CD8-positive, alpha-beta memory T cell (primary cell): Measurements from ENCODE around the gene SLC18B1. TPM values are rescaled to one million over a fixed set of nuclear protein-coding genes. Genes with fewer than 3 reads are reported as not detected.
A peak's percentile ranks its signal among the peaks of the same experiment; 100 is the strongest.

Experiments used
- CTCF ChIA-PET: fragments of 350-600 bp; sonication (Branson Sonifier 250); formaldehyde crosslinking; loops from one replicate; lab custom pipeline; 2021; ENCODE audit warnings: antibody characterized with exemption; lab: Charles Lee
- POLR2A ChIA-PET: fragments of 350-600 bp; sonication (Branson Sonifier 250); formaldehyde crosslinking; loops from one replicate; lab custom pipeline; 2021; ENCODE audit warnings: antibody characterized with exemption; lab: Charles Lee
- DNase-seq, 5 donors: peaks; one replicate each; pipeline versions ENCODE4 v3.0.0 to v3.0.0-alpha.2; 2020 to 2022; ENCODE audit warnings: mixed read lengths in 1 of 5
- H3K27ac ChIP-seq: one replicate; pipeline ENCODE4 v1.7.0; 2013; ENCODE audit warnings: low read depth, mild to moderate bottlenecking, low read length, moderate library complexity
- H3K27me3 ChIP-seq: 2 replicates; pipeline ENCODE4 v1.7.0; 2013; ENCODE audit warnings: low read length, mild to moderate bottlenecking; ENCODE audit not compliant: insufficient read depth, poor library complexity, severe bottlenecking
- H3K36me3 ChIP-seq: 2 replicates; pipeline ENCODE4 v1.7.0; 2013; ENCODE audit warnings: mild to moderate bottlenecking, low read length, moderate library complexity; ENCODE audit not compliant: insufficient read depth
- H3K4me1 ChIP-seq: 2 replicates; pipeline ENCODE4 v1.7.0; 2013; ENCODE audit warnings: mild to moderate bottlenecking, low read length, moderate library complexity; ENCODE audit not compliant: insufficient read depth
- H3K4me3 ChIP-seq: 2 replicates; pipeline ENCODE4 v1.7.0; 2013; ENCODE audit warnings: mild to moderate bottlenecking, low read length
- H3K9me3 ChIP-seq: 2 replicates; pipeline ENCODE4 v1.7.0; 2013; ENCODE audit warnings: mild to moderate bottlenecking, low read length
- H3K27ac Mint-ChIP-seq, 8 donors: one replicate each; pipeline ENCODE4 v1.8.0; 2020 to 2021; ENCODE audit warnings: mixed read lengths in 8 of 8, mild to moderate bottlenecking in 6 of 8, inconsistent platforms in 3 of 8, moderate library complexity in 3 of 8
- H3K27me3 Mint-ChIP-seq, 2 donors: one replicate each; pipeline ENCODE4 v1.8.0; 2020 to 2021; ENCODE audit warnings: mixed read lengths in 2 of 2, mild to moderate bottlenecking in 1 of 2, moderate library complexity in 1 of 2
- H3K36me3 Mint-ChIP-seq, 3 donors: one replicate each; pipeline ENCODE4 v1.8.0; 2020 to 2021; ENCODE audit warnings: mixed read lengths in 3 of 3, inconsistent platforms in 1 of 3, mild to moderate bottlenecking in 1 of 3
- H3K4me1 Mint-ChIP-seq, 3 donors: one replicate each; pipeline ENCODE4 v1.8.0; 2020 to 2021; ENCODE audit warnings: mixed read lengths in 3 of 3, inconsistent platforms in 1 of 3, mild to moderate bottlenecking in 1 of 3
- H3K4me3 Mint-ChIP-seq, 7 donors: one replicate each; pipeline ENCODE4 v1.8.0; 2020 to 2021; ENCODE audit warnings: mixed read lengths in 7 of 7, mild to moderate bottlenecking in 6 of 7, moderate library complexity in 4 of 7, inconsistent platforms in 2 of 7
- H3K9me3 Mint-ChIP-seq, 5 donors: one replicate each; pipeline ENCODE4 v1.8.0; 2020 to 2022; ENCODE audit warnings: mixed read lengths in 5 of 5, mild to moderate bottlenecking in 3 of 5, moderate library complexity in 2 of 5, inconsistent platforms in 1 of 5
- polyA plus RNA-seq: library from polyadenylated mRNA; unstranded; fragments of 300-500 nt; fragmentation: Illumina TruSeq; gene quantifications from one replicate; pipeline ENCODE4 v1.2.3, GENCODE V29; 2021
- total RNA-seq, 2 experiments: library from RNA; stranded (reverse); gene quantifications; one replicate each; pipeline ENCODE4 v1.2.3, GENCODE V29; 2021

Gene SLC18B1
- total and polyA plus RNA-seq, 3 experiments from 2014 or later = 7.1 to 14.7 (median 7.3) TPM

DNA sequence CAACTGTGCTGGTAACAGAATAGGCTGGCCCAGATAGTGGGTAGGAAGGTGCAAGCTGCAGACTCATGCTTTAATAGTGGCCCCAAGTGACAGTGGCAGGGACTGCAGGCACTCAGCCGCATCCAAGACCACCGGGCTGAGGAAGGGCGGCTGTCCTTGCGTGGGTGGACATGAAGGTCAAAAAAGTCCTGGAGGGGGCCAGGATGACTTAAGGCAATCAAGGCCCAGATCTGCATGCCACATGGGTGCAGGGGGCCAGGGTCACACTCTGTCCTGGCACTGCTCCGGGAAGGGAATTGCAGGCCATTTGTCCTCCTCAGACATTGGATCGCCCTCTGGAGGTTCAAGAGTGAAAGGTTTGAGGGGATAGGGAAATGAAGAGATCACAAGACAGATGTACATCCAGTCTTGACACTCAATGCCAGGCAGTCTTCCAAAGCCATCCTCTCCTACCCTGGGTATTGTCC is 30.4 kb downstream of the SLC18B1 start:
- H3K4me3 ChIP-seq = no peak overlapping the region
- peaks cover 8% of the 10 kb centered on the region for H3K4me1 ChIP-seq
- Mint-ChIP-seq H3K9me3 (no peaks in the 10 kb centered on the region), H3K4me1 (peaks cover 12 to 19% (median 15%) of the 10 kb centered on the region in 3 donors), H3K27ac (no peak overlapping the region), H3K36me3 (peaks cover 18 to 40% (median 21%) of the 10 kb centered on the region in 3 donors), H3K4me3 (peak overlapping the region in 2 of 7 donors; percentile 52 to 64), H3K27me3 (no peaks in the 10 kb centered on the region)
- ChIA-PET POLR2A (no interaction called here), CTCF (interaction anchor here (1.4 to 4.8 kb wide), 2 partner anchors 82 to 98 kb away, joined by 5 to 26 read pairs; no protein-coding TSS in a partner anchor)
- H3K36me3 ChIP-seq = no peaks in the 10 kb centered on the region
- peak in 3 of 5 donors; percentile 2 to 49 (median 8) for DNase-seq
- no peak overlapping the region for H3K27ac ChIP-seq
- no peaks in the 10 kb centered on the region for H3K9me3 ChIP-seq
- no peaks in the 10 kb centered on the region for H3K27me3 ChIP-seq

DNA sequence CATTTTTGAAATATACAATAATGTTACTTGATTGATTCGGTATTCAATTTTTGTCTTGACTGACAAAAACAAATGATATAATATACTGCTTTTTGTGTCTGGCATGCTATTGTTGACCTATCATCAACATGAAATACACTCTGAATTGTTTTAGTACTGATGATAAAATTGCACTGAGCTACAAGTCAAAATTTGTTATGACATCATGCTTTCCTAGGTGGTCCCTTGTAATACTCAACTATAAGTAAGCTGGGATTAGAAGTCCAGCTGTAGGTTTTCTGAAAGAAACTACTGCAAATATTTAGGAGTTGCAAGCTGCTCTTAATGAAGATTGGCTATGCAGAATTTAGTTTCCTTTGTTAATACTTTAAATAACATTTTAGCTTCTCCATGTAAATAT is 32.9 kb downstream of the SLC18B1 start:
- Mint-ChIP-seq H3K27me3 (no peaks in the 10 kb centered on the region), H3K27ac (no peak overlapping the region), H3K36me3 (peaks cover 13 to 27% (median 21%) of the 10 kb centered on the region in 3 donors), H3K4me1 (peaks cover 33 to 42% (median 40%) of the 10 kb centered on the region in 3 donors), H3K9me3 (no peaks in the 10 kb centered on the region), H3K4me3 (no peak overlapping the region)
- H3K27me3 ChIP-seq = no peaks in the 10 kb centered on the region
- CTCF ChIA-PET = interaction anchor here (2.4 to 4.8 kb wide), 2 partner anchors 96 to 235 kb away, joined by 7 to 26 read pairs; no protein-coding TSS in a partner anchor
- no peak overlapping the region for H3K27ac ChIP-seq
- H3K9me3 ChIP-seq = no peaks in the 10 kb centered on the region
- H3K4me3 ChIP-seq = no peak overlapping the region
- no peaks in the 10 kb centered on the region for H3K36me3 ChIP-seq
- peaks cover 23% of the 10 kb centered on the region for H3K4me1 ChIP-seq
- DNase-seq = no peak
- POLR2A ChIA-PET = interaction anchor here (0.6 to 1.1 kb wide), 2 partner anchors 33 to 49 kb away, joined by 3 to 6 read pairs; partner anchors contain the start of genes RPS12 and SLC18B1

DNA sequence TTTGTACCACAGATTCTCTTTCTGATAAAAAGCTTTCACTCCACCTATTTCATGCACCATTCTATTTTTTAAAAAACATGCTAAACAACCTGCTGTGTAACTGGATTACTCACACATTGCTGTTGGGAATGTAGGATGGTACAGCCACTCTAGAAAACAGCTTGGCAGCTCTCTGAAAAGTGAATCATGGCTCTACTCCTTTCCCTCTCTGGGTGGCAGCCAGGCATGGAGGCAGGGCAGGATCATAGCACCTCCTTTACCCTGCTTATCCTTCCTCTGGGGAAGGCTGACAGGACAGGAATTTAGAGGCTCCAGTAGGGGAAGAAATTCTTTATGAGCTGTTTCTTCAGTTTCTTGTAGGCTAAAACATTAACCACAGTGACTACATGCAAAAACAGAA is 34.1 kb downstream of the SLC18B1 start:
- H3K27me3 ChIP-seq = no peaks in the 10 kb centered on the region
- POLR2A ChIA-PET = interaction anchor here (1.9 to 3.7 kb wide), 2 partner anchors 15 to 50 kb away, joined by 6 to 21 read pairs; partner anchors contain the start of gene RPS12
- H3K4me3 ChIP-seq = no peak overlapping the region
- peaks cover 5 to 28% (median 14%) of the 10 kb centered on the region in 3 donors for H3K36me3 Mint-ChIP-seq
- peaks cover 26% of the 10 kb centered on the region for H3K4me1 ChIP-seq
- peaks cover 40 to 54% (median 52%) of the 10 kb centered on the region in 3 donors for H3K4me1 Mint-ChIP-seq
- no peaks in the 10 kb centered on the region for H3K9me3 Mint-ChIP-seq
- no peak overlapping the region for H3K27ac ChIP-seq
- H3K36me3 ChIP-seq = no peaks in the 10 kb centered on the region
- CTCF ChIA-PET = interaction anchor here (1.2 to 4.8 kb wide), 6 partner anchors 10 to 94 kb away, joined by 3 to 26 read pairs (median 7); partner anchors contain the start of gene SLC18B1
- H3K27me3 Mint-ChIP-seq = no peaks in the 10 kb centered on the region
- H3K27ac Mint-ChIP-seq = peak overlapping the region in 6 of 8 donors; percentile 15 to 90 (median 84)
- no peak for DNase-seq
- peak overlapping the region in 6 of 7 donors; percentile 4 to 88 (median 78) for H3K4me3 Mint-ChIP-seq
- no peaks in the 10 kb centered on the region for H3K9me3 ChIP-seq

DNA sequence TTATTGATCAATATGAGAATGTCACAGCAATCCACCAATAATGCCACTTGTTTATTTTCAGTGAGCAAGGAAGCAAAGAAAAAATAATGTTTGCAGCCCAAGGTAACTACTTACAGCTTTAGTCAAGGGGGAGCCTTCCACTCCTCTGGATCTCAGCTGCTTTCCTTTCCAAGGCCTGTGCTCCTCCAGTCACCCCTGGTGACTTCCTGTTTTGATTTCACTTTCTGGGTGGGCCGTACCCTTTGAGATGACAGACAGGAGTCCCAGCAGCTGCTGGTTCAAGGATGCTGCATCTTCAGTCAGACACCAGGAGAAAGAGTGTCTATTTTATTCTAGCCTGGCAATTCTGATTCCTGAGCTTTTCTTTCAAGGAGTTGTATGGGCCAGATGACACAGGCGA is 35.2 kb downstream of the SLC18B1 start:
- POLR2A ChIA-PET = interaction anchor here (0.5 to 3.7 kb wide), 7 partner anchors 12 to 250 kb away, joined by 3 to 21 read pairs (median 6); partner anchors contain the start of genes RPS12 and STX7
- peak; percentile 18 to 72 (median 55) for DNase-seq
- Histone ChIP-seq H3K27ac (no peak overlapping the region), H3K36me3 (no peaks in the 10 kb centered on the region), H3K27me3 (no peaks in the 10 kb centered on the region), H3K4me3 (peak overlapping the region; percentile 46), H3K9me3 (no peaks in the 10 kb centered on the region), H3K4me1 (peaks cover 26% of the 10 kb centered on the region)
- peaks cover 40 to 61% (median 53%) of the 10 kb centered on the region in 3 donors for H3K4me1 Mint-ChIP-seq
- peak overlapping the region; percentile 34 to 99 (median 86) for H3K27ac Mint-ChIP-seq
- H3K9me3 Mint-ChIP-seq = no peaks in the 10 kb centered on the region
- CTCF ChIA-PET = interaction anchor here (0.8 to 2.3 kb wide), 9 partner anchors 11 to 250 kb away, joined by 3 to 19 read pairs (median 3); partner anchors contain the start of genes SLC18B1 and STX7
- peaks cover 3 to 26% (median 4%) of the 10 kb centered on the region in 3 donors for H3K36me3 Mint-ChIP-seq
- H3K27me3 Mint-ChIP-seq = no peaks in the 10 kb centered on the region
- H3K4me3 Mint-ChIP-seq = peak overlapping the region; percentile 80 to 92 (median 85)

DNA sequence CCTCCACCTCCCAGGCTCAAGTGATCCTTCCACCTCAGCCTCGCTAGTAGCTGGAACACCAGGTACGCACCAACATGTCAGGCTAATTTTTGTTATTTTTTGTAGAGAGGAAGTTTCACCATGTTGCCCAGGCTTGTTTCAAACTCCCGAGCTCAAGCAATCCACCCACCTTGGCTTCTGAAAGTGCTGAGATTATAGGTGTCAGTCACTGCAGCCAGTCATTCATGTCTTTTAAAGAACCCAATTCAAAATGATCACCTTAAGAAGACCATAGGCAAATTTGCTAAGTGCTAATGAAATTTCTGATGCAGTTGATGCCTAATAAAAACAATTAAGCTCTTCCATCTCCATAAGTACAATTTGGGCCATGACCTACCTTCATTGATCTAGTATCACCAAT is 38.2 kb downstream of the SLC18B1 start:
- Mint-ChIP-seq H3K27me3 (no peaks in the 10 kb centered on the region), H3K4me1 (peaks cover 40 to 65% (median 53%) of the 10 kb centered on the region in 3 donors), H3K27ac (no peak overlapping the region), H3K36me3 (peaks cover 0 to 32% (median 7%) of the 10 kb centered on the region in 3 donors), H3K4me3 (peak overlapping the region in 2 of 7 donors; percentile 14 to 15), H3K9me3 (no peaks in the 10 kb centered on the region)
- ChIA-PET CTCF (no interaction called here), POLR2A (no interaction called here)
- no peaks in the 10 kb centered on the region for H3K27me3 ChIP-seq
- no peak overlapping the region for H3K27ac ChIP-seq
- H3K9me3 ChIP-seq = no peaks in the 10 kb centered on the region
- no peak for DNase-seq
- H3K4me3 ChIP-seq = no peak overlapping the region
- H3K4me1 ChIP-seq = peaks cover 26% of the 10 kb centered on the region
- H3K36me3 ChIP-seq = peaks cover 10% of the 10 kb centered on the region

DNA sequence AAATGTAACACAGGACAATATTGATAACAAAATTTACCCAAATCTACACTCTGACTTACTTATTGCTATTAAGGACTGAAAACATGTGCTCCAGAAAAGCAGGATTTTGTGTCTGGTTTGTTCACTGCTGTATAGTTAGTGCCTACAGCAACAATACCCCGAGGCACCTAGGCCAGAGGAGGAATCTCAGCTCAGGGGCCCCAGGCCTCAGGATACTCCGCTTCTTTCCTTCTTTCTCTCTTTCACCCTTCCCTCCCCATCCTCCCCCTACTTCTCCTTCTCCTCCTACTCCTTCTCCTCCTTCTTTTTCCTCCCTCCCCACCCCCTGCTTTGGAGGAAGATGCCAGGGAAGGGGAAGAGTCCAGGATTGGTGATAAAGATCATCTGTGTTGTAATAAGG is 39.7 kb downstream of the SLC18B1 start:
- H3K27me3 ChIP-seq = no peaks in the 10 kb centered on the region
- H3K9me3 Mint-ChIP-seq = no peaks in the 10 kb centered on the region
- CTCF ChIA-PET = no interaction called here
- H3K27ac ChIP-seq = no peak overlapping the region
- peaks cover 0 to 41% (median 9%) of the 10 kb centered on the region in 3 donors for H3K36me3 Mint-ChIP-seq
- POLR2A ChIA-PET = no interaction called here
- peak overlapping the region in 1 of 8 donors; percentile 75 for H3K27ac Mint-ChIP-seq
- no peak overlapping the region for H3K4me3 Mint-ChIP-seq
- no peak overlapping the region for H3K4me3 ChIP-seq
- peaks cover 10% of the 10 kb centered on the region for H3K36me3 ChIP-seq
- no peaks in the 10 kb centered on the region for H3K9me3 ChIP-seq
- DNase-seq = no peak
- no peaks in the 10 kb centered on the region for H3K27me3 Mint-ChIP-seq
- peaks cover 33 to 52% (median 44%) of the 10 kb centered on the region in 3 donors for H3K4me1 Mint-ChIP-seq
- H3K4me1 ChIP-seq = peaks cover 23% of the 10 kb centered on the region

DNA sequence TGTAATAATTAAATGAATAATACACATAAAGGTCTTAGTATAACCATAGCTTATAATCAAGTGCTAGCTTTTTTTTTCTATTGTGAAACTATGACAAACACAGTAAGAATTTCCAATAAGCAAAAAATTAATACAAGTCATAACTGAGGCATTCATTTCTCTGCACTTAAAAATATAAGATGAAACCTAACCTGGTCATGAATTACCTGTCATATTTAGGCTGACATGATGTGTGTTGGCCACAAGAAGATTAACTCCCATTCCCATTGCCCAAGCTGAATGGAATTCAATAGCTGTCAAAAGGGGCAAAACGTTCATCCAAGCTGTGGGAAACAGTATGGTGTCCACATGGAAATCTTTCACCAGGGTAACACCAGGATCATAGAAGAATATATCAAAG is 46.2 kb downstream of the SLC18B1 start:
- Mint-ChIP-seq H3K36me3 (peaks cover 7 to 52% (median 20%) of the 10 kb centered on the region in 3 donors), H3K4me1 (peaks cover 32 to 52% (median 51%) of the 10 kb centered on the region in 3 donors), H3K27me3 (no peaks in the 10 kb centered on the region), H3K27ac (no peak overlapping the region), H3K4me3 (no peak overlapping the region), H3K9me3 (no peaks in the 10 kb centered on the region)
- ChIA-PET POLR2A (no interaction called here), CTCF (interaction anchor here (1.7 kb wide), 1 partner anchor 11 kb away, joined by 3 read pairs; no protein-coding TSS in a partner anchor)
- no peak for DNase-seq
- Histone ChIP-seq H3K4me1 (peaks cover 7% of the 10 kb centered on the region), H3K27ac (no peak overlapping the region), H3K4me3 (no peak overlapping the region), H3K27me3 (no peaks in the 10 kb centered on the region), H3K9me3 (no peaks in the 10 kb centered on the region), H3K36me3 (peaks cover 12% of the 10 kb centered on the region)

DNA sequence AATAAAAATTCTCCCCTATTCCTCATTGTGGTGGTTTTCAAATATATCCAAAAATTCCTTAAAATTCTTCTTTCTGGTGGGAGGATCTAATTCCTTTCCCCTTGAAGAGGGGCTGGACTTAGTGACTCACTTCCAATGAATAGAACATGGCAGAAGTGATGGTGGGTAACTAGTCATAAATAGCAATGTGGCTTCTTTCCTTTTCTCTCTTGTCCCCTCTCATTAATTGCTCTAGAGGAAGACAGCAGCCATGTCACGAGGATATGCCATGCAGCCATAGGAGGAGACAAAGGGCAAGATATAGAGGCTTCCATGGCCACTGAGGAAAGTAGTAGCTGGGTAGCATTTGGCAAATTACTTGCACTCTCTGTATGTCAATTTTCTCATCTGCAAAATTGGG is 46.6 kb downstream of the SLC18B1 start:
- DNase-seq = no peak
- peaks cover 9 to 56% (median 23%) of the 10 kb centered on the region in 3 donors for H3K36me3 Mint-ChIP-seq
- Histone ChIP-seq H3K27ac (no peak overlapping the region), H3K4me3 (no peak overlapping the region), H3K4me1 (peaks cover 7% of the 10 kb centered on the region), H3K9me3 (no peaks in the 10 kb centered on the region), H3K27me3 (no peaks in the 10 kb centered on the region), H3K36me3 (peaks cover 11% of the 10 kb centered on the region)
- ChIA-PET POLR2A (no interaction called here), CTCF (interaction anchor here (1.7 kb wide), 1 partner anchor 12 kb away, joined by 3 read pairs; no protein-coding TSS in a partner anchor)
- no peaks in the 10 kb centered on the region for H3K27me3 Mint-ChIP-seq
- H3K27ac Mint-ChIP-seq = peak overlapping the region in 3 of 8 donors; percentile 2 to 80 (median 25)
- peaks cover 32 to 55% (median 51%) of the 10 kb centered on the region in 3 donors for H3K4me1 Mint-ChIP-seq
- H3K9me3 Mint-ChIP-seq = no peaks in the 10 kb centered on the region
- peak overlapping the region in 1 of 7 donors; percentile 31 for H3K4me3 Mint-ChIP-seq
